ENCODE measurements around the gene SNX17. TPM values are rescaled to one million over a fixed set of nuclear protein-coding genes. Genes with fewer than 3 reads are reported as not detected.
"Not testable (repeated sequence)": the region's sequence is repeated elsewhere in the genome, so short reads cannot be mapped to it uniquely, and the experiment has no call there.

The SNX17 gene
- total RNA-seq, 1 experiment from 2014 or later = 116 TPM

DNA sequence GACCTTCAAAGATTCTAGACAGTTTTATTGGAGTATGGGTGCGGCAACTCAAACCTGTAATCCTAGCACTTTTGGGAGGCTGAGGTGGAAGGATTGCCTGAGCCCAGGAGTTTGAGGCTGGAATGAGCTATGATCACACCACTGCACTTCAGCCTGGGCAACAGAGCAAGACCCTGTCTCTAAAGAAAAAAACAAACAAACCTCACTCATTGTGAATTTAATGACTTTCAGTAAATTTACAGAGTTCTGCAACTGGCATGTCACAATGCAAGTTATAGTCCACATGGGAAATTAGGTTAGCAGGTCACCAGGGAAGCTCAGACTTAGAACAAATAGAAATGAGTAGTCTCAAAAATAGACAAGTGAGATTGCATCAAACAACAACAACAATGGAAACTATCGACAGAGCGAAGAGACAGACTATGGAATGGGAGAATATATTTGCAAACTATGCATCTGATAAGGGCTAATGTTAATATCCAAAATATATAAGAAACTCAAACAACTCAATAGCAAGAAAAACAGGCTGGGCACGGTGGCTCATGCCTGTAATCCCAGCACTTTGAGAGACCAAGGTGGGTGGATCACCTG, 51.3 kb downstream of the SNX17 start:
- intact Hi-C loops (cut with micrococcal nuclease; ENCODE audit: unreplicated experiment) = no loop called here
- Histone ChIP-seq H3K27me3 (ENCODE audit: control insufficient read depth, insufficient read depth, low read length) (no peaks in the 10 kb centered on the region), H3K4me1 (ENCODE audit: control insufficient read depth, insufficient read depth, low read length) (no peaks in the 10 kb centered on the region), H3K36me3 (ENCODE audit: control insufficient read depth, insufficient read depth, low read length) (no peaks in the 10 kb centered on the region), H3K27ac (ENCODE audit: low read length) (no peak overlapping the region), H3K9me3 (ENCODE audit: control insufficient read depth, insufficient read depth, low read depth, low read length) (no peaks in the 10 kb centered on the region), H3K4me3 (ENCODE audit: low read depth in 2 of 2, low read length in 2 of 2) (no peak overlapping the region)
- ChIA-PET CTCF (no interaction called here), POLR2A (interaction anchor here (0.5 kb wide), 1 partner anchor 295 kb away, joined by 6 read pairs; no protein-coding TSS in a partner anchor)
- TF ChIP-seq, protein P1, sequence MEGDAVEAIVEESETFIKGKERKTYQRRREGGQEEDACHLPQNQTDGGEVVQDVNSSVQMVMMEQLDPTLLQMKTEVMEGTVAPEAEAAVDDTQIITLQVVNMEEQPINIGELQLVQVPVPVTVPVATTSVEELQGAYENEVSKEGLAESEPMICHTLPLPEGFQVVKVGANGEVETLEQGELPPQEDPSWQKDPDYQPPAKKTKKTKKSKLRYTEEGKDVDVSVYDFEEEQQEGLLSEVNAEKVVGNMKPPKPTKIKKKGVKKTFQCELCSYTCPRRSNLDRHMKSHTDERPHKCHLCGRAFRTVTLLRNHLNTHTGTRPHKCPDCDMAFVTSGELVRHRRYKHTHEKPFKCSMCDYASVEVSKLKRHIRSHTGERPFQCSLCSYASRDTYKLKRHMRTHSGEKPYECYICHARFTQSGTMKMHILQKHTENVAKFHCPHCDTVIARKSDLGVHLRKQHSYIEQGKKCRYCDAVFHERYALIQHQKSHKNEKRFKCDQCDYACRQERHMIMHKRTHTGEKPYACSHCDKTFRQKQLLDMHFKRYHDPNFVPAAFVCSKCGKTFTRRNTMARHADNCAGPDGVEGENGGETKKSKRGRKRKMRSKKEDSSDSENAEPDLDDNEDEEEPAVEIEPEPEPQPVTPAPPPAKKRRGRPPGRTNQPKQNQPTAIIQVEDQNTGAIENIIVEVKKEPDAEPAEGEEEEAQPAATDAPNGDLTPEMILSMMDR (IDR thresholded peaks at IDR 0.05) = no peak
- TF ChIP-seq TCF7L2 (IDR thresholded peaks at IDR 0.05; ENCODE audit: low read depth, low read length) = no peak
- no peak for TF ChIP-seq POLR2AphosphoS5 (IDR thresholded peaks at IDR 0.05; ENCODE audit: low read depth, low read length)
- TF ChIP-seq SIN3A (IDR thresholded peaks at IDR 0.05; ENCODE audit: borderline replicate concordance, insufficient read depth, low read depth, low read length) = no peak
- TF ChIP-seq, protein P2, sequence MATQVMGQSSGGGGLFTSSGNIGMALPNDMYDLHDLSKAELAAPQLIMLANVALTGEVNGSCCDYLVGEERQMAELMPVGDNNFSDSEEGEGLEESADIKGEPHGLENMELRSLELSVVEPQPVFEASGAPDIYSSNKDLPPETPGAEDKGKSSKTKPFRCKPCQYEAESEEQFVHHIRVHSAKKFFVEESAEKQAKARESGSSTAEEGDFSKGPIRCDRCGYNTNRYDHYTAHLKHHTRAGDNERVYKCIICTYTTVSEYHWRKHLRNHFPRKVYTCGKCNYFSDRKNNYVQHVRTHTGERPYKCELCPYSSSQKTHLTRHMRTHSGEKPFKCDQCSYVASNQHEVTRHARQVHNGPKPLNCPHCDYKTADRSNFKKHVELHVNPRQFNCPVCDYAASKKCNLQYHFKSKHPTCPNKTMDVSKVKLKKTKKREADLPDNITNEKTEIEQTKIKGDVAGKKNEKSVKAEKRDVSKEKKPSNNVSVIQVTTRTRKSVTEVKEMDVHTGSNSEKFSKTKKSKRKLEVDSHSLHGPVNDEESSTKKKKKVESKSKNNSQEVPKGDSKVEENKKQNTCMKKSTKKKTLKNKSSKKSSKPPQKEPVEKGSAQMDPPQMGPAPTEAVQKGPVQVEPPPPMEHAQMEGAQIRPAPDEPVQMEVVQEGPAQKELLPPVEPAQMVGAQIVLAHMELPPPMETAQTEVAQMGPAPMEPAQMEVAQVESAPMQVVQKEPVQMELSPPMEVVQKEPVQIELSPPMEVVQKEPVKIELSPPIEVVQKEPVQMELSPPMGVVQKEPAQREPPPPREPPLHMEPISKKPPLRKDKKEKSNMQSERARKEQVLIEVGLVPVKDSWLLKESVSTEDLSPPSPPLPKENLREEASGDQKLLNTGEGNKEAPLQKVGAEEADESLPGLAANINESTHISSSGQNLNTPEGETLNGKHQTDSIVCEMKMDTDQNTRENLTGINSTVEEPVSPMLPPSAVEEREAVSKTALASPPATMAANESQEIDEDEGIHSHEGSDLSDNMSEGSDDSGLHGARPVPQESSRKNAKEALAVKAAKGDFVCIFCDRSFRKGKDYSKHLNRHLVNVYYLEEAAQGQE (IDR thresholded peaks at IDR 0.05; ENCODE audit: insufficient read depth in 1 of 2, low read depth in 2 of 2, low read length in 1 of 2) = no peak
- in situ Hi-C loops (cut with HindIII; ENCODE audit: low pct_unique_long_range_greater_than_20kb, low sequenced_read_pairs) = no loop called here
- BruUV-seq (replicated peaks) = no TSS peak
- no peak for ATAC-seq
- no peak for DNase-seq (ENCODE audit: low read depth, low spot score)

DNA sequence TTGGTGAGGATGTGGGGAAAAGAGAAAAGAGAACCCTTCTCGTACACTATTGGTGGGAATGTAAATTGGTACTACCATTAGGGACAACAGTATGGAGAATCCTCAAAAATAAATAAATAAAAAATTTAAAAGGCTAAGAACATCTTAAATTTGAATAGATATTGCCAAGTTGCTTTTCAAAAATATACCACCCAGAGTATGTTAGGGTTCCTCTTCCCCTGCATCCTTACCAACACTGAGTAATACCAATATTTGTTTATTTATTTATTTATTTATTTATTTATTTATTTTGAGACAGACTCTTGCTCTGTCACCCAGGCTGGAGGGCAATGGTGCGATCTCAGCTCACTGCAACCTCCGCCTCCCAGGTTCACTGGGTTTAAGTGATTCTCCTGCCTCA, 52.5 kb downstream of the SNX17 start:
- no TSS peak for BruUV-seq (replicated peaks)
- no peak overlapping the region for H3K4me3 ChIP-seq (ENCODE audit: low read depth in 2 of 2, low read length in 2 of 2)
- in situ Hi-C loops (cut with HindIII; ENCODE audit: low pct_unique_long_range_greater_than_20kb, low sequenced_read_pairs) (no loop called here), intact Hi-C loops (cut with micrococcal nuclease; ENCODE audit: unreplicated experiment) (no loop called here)
- ATAC-seq (no peak), DNase-seq (ENCODE audit: low read depth, low spot score) (no peak)
- no peaks in the 10 kb centered on the region for H3K9me3 ChIP-seq (ENCODE audit: control insufficient read depth, insufficient read depth, low read depth, low read length)
- H3K27ac ChIP-seq (ENCODE audit: low read length) = no peak overlapping the region
- ChIA-PET CTCF (no interaction called here), POLR2A (no interaction called here)
- TF ChIP-seq, protein P2 (IDR thresholded peaks at IDR 0.05; ENCODE audit: insufficient read depth in 1 of 2, low read depth in 2 of 2, low read length in 1 of 2) = no peak
- no peak for TF ChIP-seq TCF7L2 (IDR thresholded peaks at IDR 0.05; ENCODE audit: low read depth, low read length)
- TF ChIP-seq POLR2AphosphoS5 (IDR thresholded peaks at IDR 0.05; ENCODE audit: low read depth, low read length) = no peak
- TF ChIP-seq SIN3A (IDR thresholded peaks at IDR 0.05; ENCODE audit: borderline replicate concordance, insufficient read depth, low read depth, low read length) = no peak
- TF ChIP-seq, protein P1 (IDR thresholded peaks at IDR 0.05) = no peak
- peaks cover 6% of the 10 kb centered on the region; the same call in 1 of the 2 replicates for H3K4me1 ChIP-seq (ENCODE audit: control insufficient read depth, insufficient read depth, low read length)
- no peaks in the 10 kb centered on the region for H3K36me3 ChIP-seq (ENCODE audit: control insufficient read depth, insufficient read depth, low read length)
- H3K27me3 ChIP-seq (ENCODE audit: control insufficient read depth, insufficient read depth, low read length) = no peaks in the 10 kb centered on the region

DNA sequence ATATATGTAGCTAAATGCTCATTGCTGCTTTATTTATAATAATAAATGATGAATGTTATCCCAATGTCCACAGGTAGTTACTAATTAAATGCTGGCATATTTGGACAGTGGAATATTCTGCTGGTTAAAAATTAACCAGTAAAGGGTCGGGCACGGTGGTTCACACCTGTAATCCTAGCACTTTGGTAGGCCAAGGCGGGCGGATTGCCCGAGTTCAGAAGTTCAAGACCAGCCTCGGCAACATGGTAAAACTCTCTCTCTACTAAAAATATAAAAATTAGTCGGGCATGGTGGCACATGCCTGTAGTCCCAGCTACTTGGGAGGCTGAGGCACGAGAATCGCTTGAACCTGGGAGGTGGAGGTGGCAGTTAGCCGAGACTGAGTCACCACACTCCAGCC, 54.6 kb downstream of the SNX17 start:
- ChIA-PET CTCF (interaction anchor here (0.6 kb wide), 1 partner anchor 324 kb away, joined by 6 read pairs; no protein-coding TSS in a partner anchor), POLR2A (interaction anchor here (0.6 kb wide), 1 partner anchor 8 kb away, joined by 5 read pairs; no protein-coding TSS in a partner anchor)
- H3K9me3 ChIP-seq (ENCODE audit: control insufficient read depth, insufficient read depth, low read depth, low read length); BruUV-seq (replicated peaks); H3K4me1 ChIP-seq (ENCODE audit: control insufficient read depth, insufficient read depth, low read length); in situ Hi-C loops (cut with HindIII; ENCODE audit: low pct_unique_long_range_greater_than_20kb, low sequenced_read_pairs); ATAC-seq; DNase-seq (ENCODE audit: low read depth, low spot score); H3K27ac ChIP-seq (ENCODE audit: low read length); H3K4me3 ChIP-seq (ENCODE audit: low read depth in 2 of 2, low read length in 2 of 2); intact Hi-C loops (cut with micrococcal nuclease; ENCODE audit: unreplicated experiment); H3K36me3 ChIP-seq (ENCODE audit: control insufficient read depth, insufficient read depth, low read length); H3K27me3 ChIP-seq (ENCODE audit: control insufficient read depth, insufficient read depth, low read length): not testable (repeated sequence)
